GM12872 (cell line): ENCODE measurements around the gene ZP2.

Experiments
- TF ChIP-seq, protein P1 (sequence below): IDR thresholded peaks from 3 replicates; pipeline ENCODE4 v1.5.1; 2011; ENCODE audit warnings: low read depth, mild to moderate bottlenecking, low read length, moderate library complexity; ENCODE audit not compliant: insufficient read depth

ZP2 gene

DNA sequence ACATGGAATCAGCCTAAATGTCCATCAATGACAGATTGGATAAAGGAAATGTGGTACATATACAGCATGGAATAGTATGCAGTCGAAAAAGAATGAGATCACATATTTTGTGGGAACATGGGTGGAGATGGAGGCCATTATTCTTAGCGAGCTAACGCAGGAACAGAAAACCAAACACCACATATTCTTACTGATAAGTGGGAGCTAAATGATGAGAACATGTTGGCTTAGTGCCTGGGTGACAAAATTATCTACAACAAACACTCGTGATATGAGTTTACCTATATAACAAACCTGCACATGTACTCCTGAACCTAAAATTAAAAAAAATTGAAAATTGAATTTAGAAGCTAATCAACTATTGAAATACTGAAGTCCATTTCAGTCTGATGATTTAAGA is 28.3 kb upstream of the ZP2 start:
- TF ChIP-seq, protein P1, sequence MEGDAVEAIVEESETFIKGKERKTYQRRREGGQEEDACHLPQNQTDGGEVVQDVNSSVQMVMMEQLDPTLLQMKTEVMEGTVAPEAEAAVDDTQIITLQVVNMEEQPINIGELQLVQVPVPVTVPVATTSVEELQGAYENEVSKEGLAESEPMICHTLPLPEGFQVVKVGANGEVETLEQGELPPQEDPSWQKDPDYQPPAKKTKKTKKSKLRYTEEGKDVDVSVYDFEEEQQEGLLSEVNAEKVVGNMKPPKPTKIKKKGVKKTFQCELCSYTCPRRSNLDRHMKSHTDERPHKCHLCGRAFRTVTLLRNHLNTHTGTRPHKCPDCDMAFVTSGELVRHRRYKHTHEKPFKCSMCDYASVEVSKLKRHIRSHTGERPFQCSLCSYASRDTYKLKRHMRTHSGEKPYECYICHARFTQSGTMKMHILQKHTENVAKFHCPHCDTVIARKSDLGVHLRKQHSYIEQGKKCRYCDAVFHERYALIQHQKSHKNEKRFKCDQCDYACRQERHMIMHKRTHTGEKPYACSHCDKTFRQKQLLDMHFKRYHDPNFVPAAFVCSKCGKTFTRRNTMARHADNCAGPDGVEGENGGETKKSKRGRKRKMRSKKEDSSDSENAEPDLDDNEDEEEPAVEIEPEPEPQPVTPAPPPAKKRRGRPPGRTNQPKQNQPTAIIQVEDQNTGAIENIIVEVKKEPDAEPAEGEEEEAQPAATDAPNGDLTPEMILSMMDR: no peak

- TF ChIP-seq, protein P1: no peak
Measured at GRCh38 chr16:21236831-21237230, 25.5 kb upstream of the ZP2 start.

- TF ChIP-seq, protein P1: no peak
Measured at GRCh38 chr16:21235199-21235585, 23.8 kb upstream of the ZP2 start.

DNA sequence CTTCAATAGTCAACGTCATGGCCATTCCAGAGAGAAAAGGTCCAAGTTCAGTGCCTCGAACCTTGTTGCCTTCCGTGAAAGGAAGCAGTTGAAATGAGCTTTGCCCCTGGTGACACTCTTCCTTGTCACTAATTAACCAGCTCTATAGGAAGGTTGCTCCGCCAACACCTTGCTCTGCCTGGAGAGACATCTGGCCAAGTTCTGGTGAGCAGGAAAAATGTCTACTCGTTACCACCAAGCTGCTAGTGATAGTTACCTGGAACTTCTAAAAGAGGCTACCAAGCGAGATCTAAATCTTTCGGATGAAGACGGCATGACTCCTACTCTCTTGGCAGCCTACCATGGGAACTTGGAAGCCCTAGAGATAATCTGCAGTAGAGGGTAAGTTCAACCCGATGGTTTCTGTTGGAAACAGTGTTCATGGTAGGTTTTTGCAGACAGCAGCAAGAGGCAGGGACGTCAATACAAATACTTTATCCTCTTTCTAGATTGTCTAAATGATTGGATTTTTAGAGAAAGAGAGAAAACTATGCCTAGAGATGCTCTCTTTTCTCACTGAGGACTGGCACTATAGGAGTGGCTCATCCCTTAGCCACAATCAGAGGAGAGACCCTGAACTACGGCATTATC is 22.3 kb upstream of the ZP2 start, which contains the start of gene ANKS4B:
Gene ANKS4B, plus strand, starts transcription at position 179 of the 630 bp plus-strand sequence. Its CDS starts 39 bp downstream, at position 218.
- TF ChIP-seq, protein P1: no peak

DNA sequence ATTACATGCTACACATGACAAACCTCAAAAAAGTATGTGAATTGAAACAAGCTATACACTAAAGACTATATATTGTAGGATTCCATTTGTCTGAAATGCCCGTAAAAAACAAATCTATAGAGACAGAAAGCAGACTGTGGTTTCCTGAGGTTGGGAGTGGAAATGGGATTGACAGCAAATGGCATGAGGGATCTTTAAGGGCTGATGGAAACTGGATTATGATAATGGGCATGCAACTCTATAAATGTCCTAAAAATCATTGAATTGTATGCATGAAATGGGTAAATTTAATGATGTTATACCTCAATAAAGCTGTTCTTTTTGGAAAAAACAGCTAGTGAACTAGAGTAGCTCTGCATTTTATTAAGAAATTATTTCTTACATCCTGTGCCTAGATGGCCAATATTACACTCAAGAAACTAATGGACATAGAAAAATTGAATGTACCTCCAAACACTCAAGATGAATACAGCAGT is 21.7 kb upstream of the ZP2 start:
- TF ChIP-seq, protein P1: no peak

DNA sequence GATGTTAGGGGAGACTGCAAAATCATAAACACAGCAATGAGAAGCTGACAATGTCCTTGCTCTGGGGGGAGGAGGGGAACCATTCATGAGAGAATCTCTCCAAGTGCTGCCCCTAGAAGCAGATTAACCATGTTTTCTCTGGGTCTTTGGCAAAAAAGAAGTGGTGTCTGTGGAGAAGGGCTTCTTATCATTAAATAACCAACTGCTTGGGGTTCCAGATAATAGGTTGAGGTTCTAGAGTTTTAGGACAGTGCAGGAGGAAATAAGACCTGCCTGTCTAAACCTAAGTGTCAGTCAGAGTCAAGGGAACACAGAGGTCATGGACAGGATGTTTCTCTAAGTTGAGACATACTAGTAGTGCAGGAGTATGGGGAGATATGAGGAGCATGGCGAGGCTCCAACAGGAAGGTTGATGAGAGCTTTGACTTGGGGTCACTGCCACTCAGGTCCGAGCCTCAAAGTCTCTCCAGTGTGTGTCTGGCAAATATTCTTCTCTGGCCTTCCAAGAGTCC is 17.0 kb upstream of the ZP2 start:
- TF ChIP-seq, protein P1: no peak

GRCh38 chr16:21227866-21228265 is 16.5 kb upstream of the ZP2 start:
- TF ChIP-seq, protein P1: no peak
